Dedifferentiated amniotic fluid mesenchymal stem cell (primary cell): ENCODE measurements around the gene CDX1.

Experiments used
- DNase-seq: peaks from one replicate; pipeline ENCODE4 v3.0.0-alpha.2; 2016; ENCODE audit errors: extremely low spot score

Gene CDX1

DNA sequence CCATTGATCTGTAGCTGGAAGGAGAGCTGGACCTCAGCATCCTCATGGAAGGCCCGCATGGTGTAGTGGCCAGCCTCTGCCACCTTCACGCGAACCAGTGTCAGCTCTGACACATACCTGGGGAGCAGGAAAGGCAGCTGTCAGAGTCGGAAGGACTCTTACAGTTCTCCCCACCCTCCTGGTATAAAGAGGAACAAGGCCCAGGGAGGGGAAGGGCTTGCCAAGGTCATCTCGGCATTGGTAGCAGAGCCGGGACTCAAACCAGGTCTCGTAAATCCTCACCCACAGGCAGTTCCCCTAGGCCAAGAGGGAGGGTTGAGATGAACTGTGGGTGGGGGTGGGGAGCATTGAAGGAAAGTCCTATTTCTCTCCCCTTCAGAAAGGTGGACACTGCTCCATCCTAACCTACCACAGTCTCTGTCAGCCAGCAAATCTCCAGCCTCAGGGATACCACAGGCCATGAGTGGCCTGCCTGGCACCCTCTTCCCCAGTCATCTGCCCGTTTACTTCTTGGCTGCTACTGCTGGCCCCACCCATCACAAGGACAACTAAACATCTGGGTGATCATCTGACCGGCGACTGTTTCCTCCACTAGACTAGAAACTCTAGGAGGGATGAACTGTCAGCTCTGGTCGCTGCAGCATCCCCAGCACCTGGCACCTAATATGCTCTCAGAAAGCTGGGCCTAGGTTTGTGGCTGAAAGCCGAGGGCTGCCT lies 34.4 kb upstream of the CDX1 start:
- no peak for DNase-seq

- DNase-seq, result no peak
Observed at GRCh38 chr5:150132740-150133139, 33.8 kb upstream of the CDX1 start.

DNA sequence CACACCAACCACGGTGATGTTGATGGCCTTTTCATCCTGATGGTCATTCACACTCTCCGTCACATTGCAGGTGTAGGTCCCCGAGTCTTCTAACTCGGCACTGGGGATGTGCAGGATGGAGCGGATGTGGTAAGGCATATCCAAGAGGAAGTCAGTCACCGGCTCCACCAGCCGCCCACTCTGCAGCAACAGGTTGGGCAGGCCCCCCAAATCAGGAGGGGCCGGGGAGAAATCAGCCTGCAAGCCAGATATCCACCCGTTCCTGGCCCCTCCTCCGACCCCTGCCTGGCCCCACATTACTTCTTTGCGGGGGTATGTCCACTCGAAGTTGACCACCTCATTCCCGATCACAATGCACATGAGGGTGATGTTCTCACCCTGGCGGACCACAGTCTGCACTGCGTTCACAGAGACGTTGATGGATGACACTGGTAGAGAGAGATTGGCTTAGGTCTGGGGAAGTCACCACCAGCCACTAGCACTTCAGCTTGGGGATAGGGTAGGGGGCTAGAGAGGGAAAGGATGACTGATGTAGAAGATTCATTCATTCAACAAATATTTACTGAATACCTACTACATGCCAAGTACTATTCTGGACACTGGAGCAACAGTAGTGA lies 32.9 kb upstream of the CDX1 start:
- no peak for DNase-seq

- no peak for DNase-seq
Observed at GRCh38 chr5:150134198-150134588, 32.4 kb upstream of the CDX1 start.

GRCh38 chr5:150135557-150136304 lies 30.8 kb upstream of the CDX1 start:
- DNase-seq, result no peak

DNA sequence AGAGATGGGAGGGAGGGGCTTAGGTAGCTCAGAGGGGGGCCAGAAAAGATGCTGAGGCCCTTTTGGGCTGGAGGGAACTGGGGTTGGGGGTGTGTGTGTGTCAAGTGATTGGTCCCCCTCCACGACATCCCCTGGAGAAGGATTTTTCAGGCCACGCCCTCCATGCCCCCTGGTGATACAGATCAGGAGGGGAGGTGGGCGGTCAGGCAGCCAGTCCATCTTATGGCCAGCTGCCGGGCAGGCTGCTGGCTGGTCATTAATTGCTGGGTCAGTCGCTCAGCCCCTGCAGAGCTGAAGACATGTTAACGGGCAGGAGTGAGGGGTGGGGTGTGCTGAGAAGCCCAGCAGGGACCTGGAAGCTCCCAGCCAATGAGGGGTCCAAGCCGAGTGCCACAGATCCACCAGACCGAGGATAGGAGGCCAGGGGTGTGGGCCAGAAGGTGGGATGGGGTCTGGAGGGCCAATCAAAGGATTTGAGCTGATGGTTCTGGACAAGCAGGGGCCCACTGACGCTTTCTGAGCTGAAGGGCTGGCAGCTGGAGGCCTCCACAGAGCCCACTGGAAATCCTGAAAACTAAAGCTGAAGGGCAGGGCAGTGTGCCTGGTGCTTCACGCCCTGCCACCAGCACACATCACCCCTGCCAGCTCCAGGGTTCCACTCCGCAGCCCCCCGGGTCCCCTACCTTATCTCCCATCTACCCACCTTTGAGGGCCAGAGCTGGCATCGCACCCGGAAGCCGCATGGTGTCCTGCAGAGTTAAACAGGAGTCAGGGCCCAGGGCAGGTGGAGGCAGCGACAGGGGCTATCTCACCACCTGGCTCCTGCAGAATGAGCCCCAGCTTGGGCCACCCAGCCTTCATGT lies 30.0 kb upstream of the CDX1 start:
- no peak for DNase-seq

- DNase-seq, result no peak
Observed at GRCh38 chr5:150137168-150137957, 29.2 kb upstream of the CDX1 start.

DNA sequence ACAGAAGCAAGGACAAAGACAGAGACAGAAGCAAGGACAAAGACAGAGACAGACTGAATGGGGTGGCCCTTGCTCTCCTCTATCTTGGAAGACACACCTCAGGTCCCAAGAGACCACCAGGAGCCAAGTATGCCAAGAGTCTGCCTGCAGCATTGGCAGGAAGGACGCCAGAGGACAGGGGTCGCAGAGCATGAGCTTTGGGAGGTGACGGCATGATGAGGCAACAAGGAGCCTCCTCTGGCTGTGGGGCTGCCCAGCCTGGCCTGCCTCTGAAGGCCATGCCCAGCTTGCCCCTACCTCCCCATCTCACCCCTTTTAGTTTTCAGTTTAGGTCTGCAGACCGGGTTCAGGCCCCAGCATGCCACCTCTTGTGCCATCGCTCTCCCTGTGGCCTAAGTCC lies 28.6 kb upstream of the CDX1 start:
- no peak for DNase-seq

- peak; percentile 95 for DNase-seq
Observed at GRCh38 chr5:150138551-150139265, 27.9 kb upstream of the CDX1 start.

DNA sequence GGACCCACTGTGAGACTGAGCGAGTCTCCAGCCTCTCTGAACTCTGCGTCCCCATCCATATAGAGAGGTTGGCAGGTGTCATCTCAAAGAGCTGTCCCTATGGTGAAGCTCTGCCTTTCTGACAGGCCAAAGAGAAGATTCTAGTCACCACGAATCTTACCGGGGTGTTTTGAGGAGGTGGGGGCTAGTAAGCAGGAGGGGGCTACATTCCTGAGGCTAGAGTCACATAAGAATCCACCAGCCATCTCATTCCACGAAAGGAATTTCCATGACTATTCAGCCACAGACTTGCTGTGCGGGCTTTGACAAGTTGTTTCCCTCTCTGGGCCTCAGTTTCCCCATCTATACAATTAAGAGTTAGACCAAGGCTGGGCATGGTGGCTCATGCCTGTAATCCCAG lies 27.2 kb upstream of the CDX1 start:
- DNase-seq, result peak; percentile 58

GRCh38 chr5:150140830-150141229 lies 25.7 kb upstream of the CDX1 start:
- DNase-seq, result peak; percentile 52

DNA sequence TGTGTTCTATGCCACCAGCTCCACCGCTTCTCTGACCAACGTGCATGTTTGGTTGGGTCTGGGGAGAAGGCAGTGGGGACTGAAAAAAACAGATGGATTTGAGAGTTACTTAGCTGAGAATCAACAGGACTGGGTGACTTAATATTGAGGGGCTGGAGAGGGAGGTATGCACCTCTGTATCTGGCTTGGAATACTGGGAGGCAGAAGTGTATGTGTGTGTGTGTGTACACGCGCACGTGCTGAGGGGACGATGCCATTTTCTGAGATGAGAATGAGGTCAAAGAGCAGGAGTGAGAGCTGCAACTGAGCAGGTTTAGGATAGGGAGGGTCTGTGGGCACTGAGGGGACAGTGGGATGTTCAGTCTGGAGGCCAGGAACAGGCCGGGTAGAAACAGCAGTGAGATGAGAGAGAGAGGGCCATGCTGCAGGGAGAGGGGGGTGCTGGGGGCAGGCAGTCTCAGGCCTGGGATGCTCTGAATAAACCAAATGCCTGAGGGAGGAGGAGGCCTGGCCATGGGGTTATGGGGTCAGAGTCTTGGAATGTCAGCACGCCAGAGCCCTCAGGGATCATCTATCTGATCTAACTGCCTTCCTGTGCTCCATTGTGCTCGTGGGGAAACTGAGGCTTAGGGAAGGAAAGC lies 24.9 kb upstream of the CDX1 start:
- DNase-seq, result no peak

DNA sequence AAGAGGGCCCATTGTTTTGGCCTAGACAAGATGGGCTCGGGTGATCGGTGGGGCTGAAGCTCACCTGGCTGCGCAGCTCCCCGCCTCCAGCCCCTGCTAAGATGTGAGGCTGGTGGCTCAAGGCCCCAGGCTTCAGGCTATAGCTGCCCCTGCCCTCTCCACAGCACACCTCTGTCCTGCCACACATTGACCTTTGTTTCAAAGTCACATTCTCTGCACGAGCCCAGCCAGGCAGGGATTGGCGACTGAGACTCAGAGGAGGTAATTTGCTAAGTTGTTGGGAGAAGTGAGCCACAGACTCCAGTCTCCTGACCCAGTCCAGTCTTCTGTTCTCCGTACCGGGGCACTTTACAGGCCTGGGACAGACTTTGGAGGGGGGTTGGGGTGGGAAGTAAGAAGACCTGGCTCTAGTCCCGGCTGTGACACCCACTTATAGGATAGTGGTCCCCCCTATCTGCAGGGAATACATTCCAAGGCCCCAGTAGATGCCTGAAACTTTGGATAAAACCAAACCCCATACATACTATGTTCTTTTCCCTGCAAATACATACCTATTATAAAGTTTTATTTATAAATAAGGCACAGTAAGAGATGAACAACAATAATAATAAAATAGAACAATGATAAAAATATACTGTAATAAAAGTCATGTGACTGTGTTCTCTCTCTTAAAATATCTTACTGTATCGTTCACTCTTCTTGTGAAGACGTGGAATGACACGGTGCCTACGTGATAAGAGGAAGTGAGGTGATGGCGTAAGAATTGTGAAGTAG lies 24.2 kb upstream of the CDX1 start:
- no peak for DNase-seq

- DNase-seq, result peak; percentile 94
Observed at GRCh38 chr5:150142959-150143349, 23.6 kb upstream of the CDX1 start.

DNA sequence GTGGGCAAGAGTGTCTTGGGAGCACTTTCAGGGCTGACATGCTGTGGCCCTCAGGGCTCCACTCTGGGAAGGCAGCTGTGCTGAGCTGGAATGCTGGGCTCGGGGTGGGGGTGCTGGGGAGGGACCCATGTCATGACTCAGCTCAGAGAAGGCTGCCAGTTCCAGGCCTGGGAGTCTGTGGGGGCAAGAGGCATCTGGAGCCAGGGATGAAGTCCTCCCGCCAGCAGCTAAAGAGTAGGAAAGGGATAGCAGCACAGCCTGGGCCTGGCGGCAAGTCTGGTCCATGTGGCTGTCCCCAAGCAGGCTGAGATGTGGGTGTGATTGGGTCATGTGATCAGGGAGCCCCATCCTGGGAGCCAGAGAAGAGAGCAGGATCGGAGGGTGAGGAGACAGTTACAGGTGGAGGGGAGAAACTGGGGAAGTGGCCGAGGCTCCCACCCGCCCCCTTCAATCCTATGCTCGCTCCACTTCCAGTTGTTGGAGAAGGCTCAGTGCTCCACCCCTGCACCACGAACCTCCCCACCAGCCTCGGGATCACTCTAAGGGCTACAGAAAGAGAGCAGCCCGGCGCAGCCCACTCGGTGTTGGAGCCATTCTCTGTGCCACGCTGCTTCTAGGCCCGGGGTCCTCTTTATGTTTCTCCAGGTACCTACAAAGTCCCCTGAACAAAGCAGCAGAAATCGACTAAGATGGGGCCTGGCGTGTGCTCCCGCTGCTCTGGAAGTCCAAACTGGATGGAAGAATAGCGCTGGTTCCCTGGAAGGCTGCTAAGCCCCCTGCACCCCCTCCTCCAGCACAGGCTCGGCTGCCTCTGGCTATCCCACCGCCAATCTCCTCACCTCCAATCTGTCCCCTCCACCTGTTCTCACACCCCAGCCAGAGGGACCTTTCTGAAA lies 23.0 kb upstream of the CDX1 start:
- DNase-seq, result peak; percentile 90

GRCh38 chr5:150144246-150144801 lies 22.3 kb upstream of the CDX1 start:
- DNase-seq, result peak; percentile 51

GRCh38 chr5:150144879-150145278 lies 21.7 kb upstream of the CDX1 start:
- no peak for DNase-seq

- no peak for DNase-seq
Observed at GRCh38 chr5:150146235-150146634, 20.3 kb upstream of the CDX1 start.
